HepG2 (cell line): Measurements from ENCODE around the gene SPRED2. TPM values are rescaled to one million over a fixed set of nuclear protein-coding genes. Genes with fewer than 3 reads are reported as not detected.

ENCODE experiments used
- ATAC-seq: fragments of 200-7000 bp; cut with Tn5 transposase; 3 replicates; pipeline ENCODE4 v1.9.1; 2020; ENCODE audit warnings: mild to moderate bottlenecking, moderate library complexity
- BruUV-seq: library from RNA; stranded (reverse); fragments of 400-500 nt; replicated peaks from 2 replicates; lab custom pipeline; 2021; lab: Mats Ljungman, UMichigan
- CTCF ChIA-PET: fragments of 300-600 bp; formaldehyde crosslinking; extraction: SDS; loops from one replicate; lab custom pipeline; 2021; ENCODE audit warnings: low total read pairs, inconsistent platforms, low intra/inter-chr PET ratio; lab: Yijun Ruan, JAX
- POLR2A ChIA-PET: fragments of 350-600 bp; sonication (Branson Sonifier 250); formaldehyde crosslinking; loops from one replicate; lab custom pipeline; 2020; ENCODE audit warnings: antibody characterized with exemption, inconsistent platforms; lab: Yijun Ruan, JAX
- DNase-seq: peaks from one replicate; pipeline ENCODE4 v3.0.0-alpha.2; 2015; ENCODE audit warnings: low spot score
- FAIRE-seq: peaks from 3 replicates; lab custom pipeline; 2011; peaks lifted over from hg19 to GRCh38; lab: Jason Lieb, UNC
- H2AFZ ChIP-seq: one replicate; pipeline ENCODE4 v1.6.1; 2011; ENCODE audit warnings: low read length, inconsistent platforms
- H3K27ac ChIP-seq: fragments of 300-600 bp; 3 replicates; pipeline ENCODE4 v1.8.0; 2011; ENCODE audit warnings: mixed run types, mild to moderate bottlenecking, mixed read lengths, low read length, inconsistent platforms; ENCODE audit not compliant: insufficient read depth; ENCODE audit errors: extremely low read length
- H3K27me3 ChIP-seq, 2 experiments: fragments of 200-600 bp in 1 of 2; 2 replicates in 1 of 2; 3 replicates in 1 of 2; pipeline versions ENCODE4 v1.6.0 to v1.8.0; 2011; ENCODE audit warnings: low read length in 2 of 2, mild to moderate bottlenecking in 2 of 2, moderate library complexity in 2 of 2, inconsistent platforms in 1 of 2; ENCODE audit not compliant: insufficient read depth in 2 of 2, control insufficient read depth in 1 of 2
- H3K36me3 ChIP-seq, 2 experiments: fragments of 200-600 bp in 1 of 2; replicated peaks in 1 of 2; 2 replicates in 1 of 2; 3 replicates in 1 of 2; pipeline versions ENCODE4 v1.5.1 to v1.8.0; 2011; ENCODE audit warnings: low read length in 2 of 2, inconsistent platforms in 1 of 2; ENCODE audit not compliant: insufficient read depth in 2 of 2, control insufficient read depth in 1 of 2
- H3K4me1 ChIP-seq: 2 replicates; pipeline ENCODE4 v1.5.1; 2012; ENCODE audit warnings: low read length, inconsistent platforms; ENCODE audit not compliant: insufficient read depth
- H3K4me2 ChIP-seq: 2 replicates; pipeline ENCODE4 v1.6.0; 2011; ENCODE audit warnings: low read depth, low read length, inconsistent platforms
- H3K4me3 ChIP-seq, 3 experiments: fragments of 200-600 bp in 1 of 3; sonication (generic), shearing (Covaris generic) in 1 of 3; replicated peaks in 1 of 3; 2 replicates each; pipeline ENCODE4 v1.5.1; 2011 to 2016; ENCODE audit warnings: low read length in 3 of 3, inconsistent platforms in 2 of 3, low read depth in 2 of 3, mild to moderate bottlenecking in 2 of 3, control low read depth in 1 of 3, mixed read lengths in 1 of 3; ENCODE audit not compliant: insufficient read depth in 1 of 3
- H3K79me2 ChIP-seq: one replicate; pipeline ENCODE4 v1.6.1; 2011; ENCODE audit warnings: low read length, inconsistent platforms; ENCODE audit not compliant: insufficient read depth
- H3K9ac ChIP-seq: 2 replicates; pipeline ENCODE4 v1.6.0; 2011; ENCODE audit warnings: mild to moderate bottlenecking, low read depth, low read length, inconsistent platforms; ENCODE audit not compliant: insufficient read depth
- H3K9me3 ChIP-seq: 2 replicates; pipeline ENCODE4 v1.5.1; 2012; ENCODE audit warnings: mild to moderate bottlenecking, low read length
- H4K20me1 ChIP-seq: 2 replicates; pipeline ENCODE4 v1.6.0; 2011; ENCODE audit warnings: inconsistent platforms, mild to moderate bottlenecking, low read length, moderate library complexity; ENCODE audit not compliant: insufficient read depth
- GABPB1 ChIP-seq: IDR thresholded peaks from 2 replicates; pipeline ENCODE4 v1.6.1; 2016; ENCODE audit warnings: mild to moderate bottlenecking, missing genetic modification reagents, moderate library complexity, missing compliant biosample characterization
- SCMH1 ChIP-seq: sonication (generic); formaldehyde crosslinking; IDR thresholded peaks from 2 replicates; pipeline ENCODE4 v1.9.0; 2021; ENCODE audit warnings: missing genetic modification reagents, mild to moderate bottlenecking, borderline replicate concordance
- ZFY ChIP-seq: sonication (generic); formaldehyde crosslinking; IDR thresholded peaks from 2 replicates; pipeline ENCODE4 v1.4.0; 2020; ENCODE audit warnings: missing genetic modification reagents
- ZNF329 ChIP-seq: sonication (generic); formaldehyde crosslinking; IDR thresholded peaks from 2 replicates; pipeline ENCODE4 v1.9.0; 2021; ENCODE audit warnings: low read depth, mild to moderate bottlenecking, missing genetic modification reagents
- ZNF333 ChIP-seq: sonication (generic); formaldehyde crosslinking; IDR thresholded peaks from 2 replicates; pipeline ENCODE4 v1.4.0; 2020; ENCODE audit warnings: mild to moderate bottlenecking, missing genetic modification reagents, borderline replicate concordance
- ZNF652 ChIP-seq: IDR thresholded peaks from 2 replicates; pipeline ENCODE4 v1.6.1; 2016; ENCODE audit warnings: low read depth, borderline replicate concordance
- WGBS: methylation state at CpG from one replicate; pipeline ENCODE4 v1.1.6; 2017; ENCODE audit warnings: low lambda C conversion rate; 5-methylcytosine and 5-hydroxymethylcytosine counted together
- in situ Hi-C: cut with HindIII; loops from 2 replicates; pipeline ENCODE4 v1.10.0; 2017; ENCODE audit warnings: low pct_unique_long_range_greater_than_20kb; ENCODE audit not compliant: extremely low pct_ligation_motif_present
- intact Hi-C: fragments of 100-400 bp; cut with micrococcal nuclease; formaldehyde crosslinking; loops from one replicate; pipeline ENCODE4 v1.10.0; 2022; ENCODE audit not compliant: unreplicated experiment
- polyA plus RNA-seq, 8 experiments: library from polyadenylated mRNA; depleted of rRNA in 3 of 8; stranded (reverse) in 7 of 8; unstranded in 1 of 8; fragments of >200 nt; fragmentation: Illumina TruSeq in 4 of 8; extraction: Trizol in 4 of 8; gene quantifications; 2 replicates each; pipeline versions ENCODE4 v1.2.1 to v1.2.3, GENCODE V29; 2011 to 2016; ENCODE audit warnings: low read depth in 4 of 8, missing spikeins in 1 of 8, mixed read lengths in 1 of 8; ENCODE audit not compliant: insufficient read depth in 1 of 8
- total RNA-seq, 5 experiments: library from RNA; depleted of rRNA; stranded (reverse); fragments of >200 nt; fragmentation: Illumina TruSeq; extraction: Trizol; gene quantifications; 2 replicates each; pipeline ENCODE4 v1.2.3, GENCODE V29; 2016; ENCODE audit warnings: low read depth in 1 of 5
- TF ChIP-seq, protein P1 (sequence below): sonication (generic); formaldehyde crosslinking; IDR thresholded peaks from 2 replicates; pipeline ENCODE4 v1.4.0; 2020; ENCODE audit warnings: missing genetic modification reagents

Gene SPRED2
- total and polyA plus RNA-seq, 2 of the 13 experiments (the other 11 are each of a cell fraction or from before 2014, with no cell fraction given): 13.0 to 37.0 TPM

DNA sequence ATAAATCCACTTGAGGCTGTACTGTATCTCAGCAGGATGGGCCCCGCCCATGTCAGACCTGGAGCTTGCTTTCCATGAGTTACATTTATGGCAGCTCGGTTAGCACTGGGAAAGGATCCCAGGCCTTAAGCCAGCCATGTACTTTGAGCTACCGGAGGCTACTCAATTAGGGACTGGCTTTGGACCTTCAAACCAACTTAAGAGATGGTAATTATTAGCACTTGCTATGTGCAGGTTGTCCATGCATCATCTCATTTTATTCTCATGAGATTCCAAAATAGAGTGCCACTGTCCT is 140.3 kb downstream of the SPRED2 start:
- Histone ChIP-seq H3K4me3 (no peak overlapping the region), H4K20me1 (no peaks in the 10 kb centered on the region), H3K27me3 (no peaks in the 10 kb centered on the region), H3K9me3 (no peaks in the 10 kb centered on the region), H3K27ac (no peak overlapping the region), H3K4me2 (peak overlapping the region; percentile 85), H3K9ac (no peak overlapping the region), H3K79me2 (no peaks in the 10 kb centered on the region), H3K4me1 (peaks cover 50% of the 10 kb centered on the region), H3K36me3 (no peaks in the 10 kb centered on the region), H2AFZ (no peak overlapping the region)
- in situ Hi-C loops (no loop called here), intact Hi-C loops (no loop called here)
- POLR2A ChIA-PET: interaction anchor here (2.3 kb wide), 1 partner anchor 9 kb away, joined by 11 read pairs; no protein-coding TSS in a partner anchor
- no peak for FAIRE-seq
- 51% methylated on average over 3 of the region's 3 CpGs for WGBS
- no peak for TF ChIP-seq ZNF333 (CRISPR knock-in tag)
- TF ChIP-seq ZFY (CRISPR knock-in tag): no peak
- TF ChIP-seq ZNF329 (CRISPR knock-in tag): no peak
- TF ChIP-seq, protein P1, sequence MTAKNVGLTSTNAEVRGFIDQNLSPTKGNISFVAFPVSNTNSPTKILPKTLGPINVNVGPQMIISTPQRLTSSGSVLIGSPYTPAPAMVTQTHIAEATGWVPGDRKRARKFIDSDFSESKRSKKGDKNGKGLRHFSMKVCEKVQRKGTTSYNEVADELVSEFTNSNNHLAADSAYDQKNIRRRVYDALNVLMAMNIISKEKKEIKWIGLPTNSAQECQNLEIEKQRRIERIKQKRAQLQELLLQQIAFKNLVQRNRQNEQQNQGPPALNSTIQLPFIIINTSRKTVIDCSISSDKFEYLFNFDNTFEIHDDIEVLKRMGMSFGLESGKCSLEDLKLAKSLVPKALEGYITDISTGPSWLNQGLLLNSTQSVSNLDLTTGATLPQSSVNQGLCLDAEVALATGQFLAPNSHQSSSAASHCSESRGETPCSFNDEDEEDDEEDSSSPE (CRISPR knock-in tag): no peak
- TF ChIP-seq GABPB1 (CRISPR knock-in tag): no peak
- TF ChIP-seq SCMH1 (CRISPR knock-in tag): no peak
- no peak for TF ChIP-seq ZNF652
- BruUV-seq: no TSS peak
- peak; percentile 21 for ATAC-seq
- CTCF ChIA-PET: no interaction called here
- DNase-seq: no peak
